Tibial nerve (tissue), 3 donors: ENCODE results near the gene LAMB4.

Source experiments
- POLR2A ChIP-seq, 2 donors: fragments of 450-650 bp; IDR thresholded peaks; one replicate each; pipeline ENCODE4 v1.6.1; 2017; ENCODE audit warnings: antibody characterized with exemption in 2 of 2, mild to moderate bottlenecking in 2 of 2, moderate library complexity in 2 of 2
- TF ChIP-seq, protein P1 (sequence below), 5 experiments: fragments of 200-600 bp in 3 of 5; fragments of 450-650 bp in 2 of 5; sonication (generic) in 3 of 5; IDR thresholded peaks; one replicate each; pipeline ENCODE4 v1.5.1; 2016 to 2019; ENCODE audit warnings: antibody characterized with exemption in 5 of 5, mild to moderate bottlenecking in 3 of 5, moderate library complexity in 2 of 5

DNA sequence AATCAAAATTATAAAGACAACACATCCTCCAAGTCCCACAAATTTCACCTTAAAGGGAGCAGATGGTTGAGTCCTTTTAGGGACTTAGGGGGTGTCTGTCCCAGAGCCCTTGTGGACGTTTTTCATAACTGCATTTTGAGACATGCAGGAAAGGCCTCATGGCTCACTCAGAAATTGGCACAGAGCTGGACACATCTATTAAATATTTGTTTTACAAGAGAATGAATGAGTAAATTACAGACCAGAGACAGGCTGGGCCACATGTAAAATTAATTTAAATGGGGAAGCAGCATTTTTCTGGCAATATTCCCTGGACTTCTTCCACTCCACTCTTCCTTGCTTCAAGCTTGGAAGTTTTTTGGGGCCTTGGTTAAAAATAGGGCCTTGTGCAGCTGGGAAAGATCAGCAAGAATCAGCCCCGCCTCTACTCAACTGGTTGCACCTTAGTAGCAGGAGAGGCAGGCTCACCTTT lies 147.2 kb downstream of the LAMB4 start:
- TF ChIP-seq, protein P1, sequence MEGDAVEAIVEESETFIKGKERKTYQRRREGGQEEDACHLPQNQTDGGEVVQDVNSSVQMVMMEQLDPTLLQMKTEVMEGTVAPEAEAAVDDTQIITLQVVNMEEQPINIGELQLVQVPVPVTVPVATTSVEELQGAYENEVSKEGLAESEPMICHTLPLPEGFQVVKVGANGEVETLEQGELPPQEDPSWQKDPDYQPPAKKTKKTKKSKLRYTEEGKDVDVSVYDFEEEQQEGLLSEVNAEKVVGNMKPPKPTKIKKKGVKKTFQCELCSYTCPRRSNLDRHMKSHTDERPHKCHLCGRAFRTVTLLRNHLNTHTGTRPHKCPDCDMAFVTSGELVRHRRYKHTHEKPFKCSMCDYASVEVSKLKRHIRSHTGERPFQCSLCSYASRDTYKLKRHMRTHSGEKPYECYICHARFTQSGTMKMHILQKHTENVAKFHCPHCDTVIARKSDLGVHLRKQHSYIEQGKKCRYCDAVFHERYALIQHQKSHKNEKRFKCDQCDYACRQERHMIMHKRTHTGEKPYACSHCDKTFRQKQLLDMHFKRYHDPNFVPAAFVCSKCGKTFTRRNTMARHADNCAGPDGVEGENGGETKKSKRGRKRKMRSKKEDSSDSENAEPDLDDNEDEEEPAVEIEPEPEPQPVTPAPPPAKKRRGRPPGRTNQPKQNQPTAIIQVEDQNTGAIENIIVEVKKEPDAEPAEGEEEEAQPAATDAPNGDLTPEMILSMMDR (IDR thresholded peaks at IDR 0.05), result no peak
- no peak for TF ChIP-seq POLR2A (IDR thresholded peaks at IDR 0.05)
